Psoas muscle (tissue), 8 donors: Measurements from ENCODE around the gene KCNG2. TPM values are rescaled to one million over a fixed set of nuclear protein-coding genes. Genes with fewer than 3 reads are reported as not detected.

Source experiments
- ATAC-seq, 4 donors: fragments of 200-7000 bp; cut with Tn5 transposase; one replicate each; pipeline ENCODE4 v1.9.1; 2020; ENCODE audit warnings: moderate library complexity in 3 of 4, mild to moderate bottlenecking in 2 of 4
- DNase-seq, 2 donors: peaks; one replicate each; pipeline ENCODE4 v3.0.0-alpha.2; 2020
- H3K27ac ChIP-seq: fragments of 200-600 bp; one replicate; pipeline ENCODE4 v1.8.0; 2022
- H3K27me3 ChIP-seq, 3 donors: fragments of 200-600 bp in 1 of 3; one replicate each; pipeline versions ENCODE4 v1.6.1 to v1.8.0; 2013 to 2022; ENCODE audit warnings: low read length in 2 of 3, mild to moderate bottlenecking in 2 of 3, moderate library complexity in 1 of 3; ENCODE audit not compliant: insufficient read depth in 3 of 3
- H3K36me3 ChIP-seq, 2 donors: fragments of 200-600 bp in 1 of 2; one replicate each; pipeline versions ENCODE4 v1.6.1 to v1.8.0; 2013 to 2022; ENCODE audit warnings: low read depth in 1 of 2, mild to moderate bottlenecking in 1 of 2, moderate library complexity in 1 of 2; ENCODE audit not compliant: insufficient read depth in 1 of 2
- H3K4me1 ChIP-seq: fragments of 200-600 bp; one replicate; pipeline ENCODE4 v1.8.0; 2022
- H3K4me3 ChIP-seq: fragments of 200-600 bp; one replicate; pipeline ENCODE4 v1.8.0; 2022; ENCODE audit warnings: mild to moderate bottlenecking
- H3K9me3 ChIP-seq: fragments of 200-600 bp; one replicate; pipeline ENCODE4 v1.8.0; 2022
- WGBS, 3 donors: extraction: QIAGEN DNeasy Blood & Tissue Kit; methylation state at CpG; one replicate each; pipeline versions ENCODE4 v1.1.6 to v1.1.7; 2013; 5-methylcytosine and 5-hydroxymethylcytosine counted together
- intact Hi-C, 2 donors: fragments of 100-400 bp; cut with DNase I; formaldehyde crosslinking; loops; one replicate each; pipeline versions ENCODE4 v1.11.0 to v1.14.2; 2022
- polyA plus RNA-seq, 3 donors: library from polyadenylated mRNA; stranded (reverse); fragments of 200-250 nt; gene quantifications; one replicate each; pipeline ENCODE4 v1.2.3, GENCODE V29; 2013
- total RNA-seq, 4 donors: library from RNA; stranded (reverse); fragmentation: NEBNext Ultra II Directional in 2 of 4; extraction: Animal tissue kit (Norgen Biotek cat#: 25700) in 2 of 4; gene quantifications; one replicate each; pipeline versions ENCODE4 v1.2.1 to v1.2.4, GENCODE V29; 2021 to 2023
- TF ChIP-seq, protein P1 (sequence below): fragments of 200-600 bp; IDR thresholded peaks from one replicate; pipeline ENCODE4 v1.8.0; 2022; ENCODE audit warnings: antibody characterized with exemption
- donor health status: healthy with polysubstance abuse.
- donor health status: DM: no; HTN: no; CAD: no; lungs with moderate emphysema.
- donor health status: Bipolar disorder and iron deficiency.
- donor health status: healthy.
- donor health status: DM: yes; HTN: yes; CAD: no.
- donor health status: DM: no; HTN: no; CAD: no.
- donor health status: DM: no; HTN: no; CAD: no.
- donor health status: DM: yes; HTN: yes; CAD: no.

KCNG2 gene
- total and polyA plus RNA-seq, 7 donors = 0.04 to 0.54 (median 0.27) TPM; not detected in 2

DNA sequence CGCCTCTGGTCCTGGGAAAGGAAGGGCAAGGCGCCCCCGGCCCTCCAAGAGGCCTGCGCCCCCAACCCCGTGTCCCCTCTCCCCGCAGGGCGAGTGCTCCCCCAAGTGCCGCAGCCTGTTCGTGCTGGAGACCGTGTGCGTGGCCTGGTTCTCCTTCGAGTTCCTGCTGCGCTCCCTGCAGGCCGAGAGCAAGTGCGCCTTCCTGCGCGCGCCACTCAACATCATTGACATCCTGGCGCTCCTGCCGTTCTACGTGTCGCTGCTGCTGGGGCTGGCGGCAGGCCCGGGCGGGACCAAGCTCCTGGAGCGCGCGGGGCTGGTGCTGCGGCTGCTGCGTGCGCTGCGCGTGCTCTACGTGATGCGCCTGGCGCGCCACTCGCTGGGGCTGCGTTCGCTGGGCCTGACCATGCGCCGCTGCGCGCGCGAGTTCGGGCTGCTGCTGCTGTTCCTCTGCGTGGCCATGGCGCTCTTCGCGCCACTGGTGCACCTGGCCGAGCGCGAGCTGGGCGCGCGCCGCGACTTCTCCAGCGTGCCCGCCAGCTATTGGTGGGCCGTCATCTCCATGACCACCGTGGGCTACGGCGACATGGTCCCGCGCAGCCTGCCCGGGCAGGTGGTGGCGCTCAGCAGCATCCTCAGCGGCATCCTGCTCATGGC is 101.3 kb downstream of the KCNG2 start:
- peak in 1 of 2 donors; percentile 47 for DNase-seq
- Histone ChIP-seq H3K4me3 (no peak overlapping the region), H3K9me3 (peaks cover 28% of the 10 kb centered on the region), H3K36me3 (peaks cover 0 to 17% of the 10 kb centered on the region in 2 donors), H3K27me3 (no peaks in the 10 kb centered on the region), H3K4me1 (no peaks in the 10 kb centered on the region), H3K27ac (no peak overlapping the region)
- ATAC-seq = peak; percentile 4 to 15 (median 12)
- intact Hi-C loops = no loop called here
- WGBS, 3 donors = 70 to 85% (median 71%) methylated on average over 62 to 70 of the region's 70 CpGs
- TF ChIP-seq, protein P1, sequence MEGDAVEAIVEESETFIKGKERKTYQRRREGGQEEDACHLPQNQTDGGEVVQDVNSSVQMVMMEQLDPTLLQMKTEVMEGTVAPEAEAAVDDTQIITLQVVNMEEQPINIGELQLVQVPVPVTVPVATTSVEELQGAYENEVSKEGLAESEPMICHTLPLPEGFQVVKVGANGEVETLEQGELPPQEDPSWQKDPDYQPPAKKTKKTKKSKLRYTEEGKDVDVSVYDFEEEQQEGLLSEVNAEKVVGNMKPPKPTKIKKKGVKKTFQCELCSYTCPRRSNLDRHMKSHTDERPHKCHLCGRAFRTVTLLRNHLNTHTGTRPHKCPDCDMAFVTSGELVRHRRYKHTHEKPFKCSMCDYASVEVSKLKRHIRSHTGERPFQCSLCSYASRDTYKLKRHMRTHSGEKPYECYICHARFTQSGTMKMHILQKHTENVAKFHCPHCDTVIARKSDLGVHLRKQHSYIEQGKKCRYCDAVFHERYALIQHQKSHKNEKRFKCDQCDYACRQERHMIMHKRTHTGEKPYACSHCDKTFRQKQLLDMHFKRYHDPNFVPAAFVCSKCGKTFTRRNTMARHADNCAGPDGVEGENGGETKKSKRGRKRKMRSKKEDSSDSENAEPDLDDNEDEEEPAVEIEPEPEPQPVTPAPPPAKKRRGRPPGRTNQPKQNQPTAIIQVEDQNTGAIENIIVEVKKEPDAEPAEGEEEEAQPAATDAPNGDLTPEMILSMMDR = no peak

DNA sequence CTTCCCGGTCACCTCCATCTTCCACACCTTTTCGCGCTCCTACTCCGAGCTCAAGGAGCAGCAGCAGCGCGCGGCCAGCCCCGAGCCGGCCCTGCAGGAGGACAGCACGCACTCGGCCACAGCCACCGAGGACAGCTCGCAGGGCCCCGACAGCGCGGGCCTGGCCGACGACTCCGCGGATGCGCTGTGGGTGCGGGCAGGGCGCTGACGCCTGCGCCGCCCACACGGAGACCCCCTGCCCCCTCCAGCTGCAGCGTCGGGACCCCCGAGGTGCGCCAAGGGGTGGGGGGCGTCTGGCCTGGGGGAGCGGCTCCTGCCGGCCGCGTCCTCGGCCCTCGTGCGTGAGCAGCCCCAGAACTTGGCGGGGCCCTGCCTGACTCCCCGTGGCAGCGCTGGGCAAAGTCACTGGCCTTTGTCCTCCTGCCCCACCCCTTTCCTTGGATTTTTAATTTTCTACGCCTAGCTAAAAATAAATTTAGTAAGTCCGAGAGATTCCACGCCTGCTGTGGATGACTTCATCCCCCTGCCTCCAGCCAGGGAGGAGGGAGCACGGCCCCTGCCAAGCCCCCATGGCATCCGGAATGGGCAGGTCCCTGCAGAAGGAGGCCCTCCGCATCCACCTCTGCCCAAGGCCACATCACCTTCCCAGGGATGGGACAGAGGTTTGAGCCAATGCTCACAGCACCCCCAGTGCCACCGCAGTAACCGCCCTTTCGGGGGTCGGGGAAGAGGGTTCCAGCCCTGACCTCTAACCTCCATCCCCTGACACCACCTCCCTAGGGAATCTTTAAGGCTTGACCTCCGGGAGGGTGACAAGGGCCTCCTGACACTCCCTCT is 102.1 kb downstream of the KCNG2 start:
- Histone ChIP-seq H3K36me3 (peaks cover 0 to 17% of the 10 kb centered on the region in 2 donors), H3K9me3 (peaks cover 26% of the 10 kb centered on the region), H3K27ac (no peak overlapping the region), H3K4me3 (no peak overlapping the region), H3K4me1 (no peaks in the 10 kb centered on the region), H3K27me3 (no peaks in the 10 kb centered on the region)
- TF ChIP-seq, protein P1 = no peak
- DNase-seq (peak in 1 of 2 donors; percentile 49), ATAC-seq (peak; percentile 16 to 26 (median 22))
- intact Hi-C loops = no loop called here
- 59 to 76% (median 71%) methylated on average over 40 to 53 of the region's 53 CpGs for WGBS, 3 donors

DNA sequence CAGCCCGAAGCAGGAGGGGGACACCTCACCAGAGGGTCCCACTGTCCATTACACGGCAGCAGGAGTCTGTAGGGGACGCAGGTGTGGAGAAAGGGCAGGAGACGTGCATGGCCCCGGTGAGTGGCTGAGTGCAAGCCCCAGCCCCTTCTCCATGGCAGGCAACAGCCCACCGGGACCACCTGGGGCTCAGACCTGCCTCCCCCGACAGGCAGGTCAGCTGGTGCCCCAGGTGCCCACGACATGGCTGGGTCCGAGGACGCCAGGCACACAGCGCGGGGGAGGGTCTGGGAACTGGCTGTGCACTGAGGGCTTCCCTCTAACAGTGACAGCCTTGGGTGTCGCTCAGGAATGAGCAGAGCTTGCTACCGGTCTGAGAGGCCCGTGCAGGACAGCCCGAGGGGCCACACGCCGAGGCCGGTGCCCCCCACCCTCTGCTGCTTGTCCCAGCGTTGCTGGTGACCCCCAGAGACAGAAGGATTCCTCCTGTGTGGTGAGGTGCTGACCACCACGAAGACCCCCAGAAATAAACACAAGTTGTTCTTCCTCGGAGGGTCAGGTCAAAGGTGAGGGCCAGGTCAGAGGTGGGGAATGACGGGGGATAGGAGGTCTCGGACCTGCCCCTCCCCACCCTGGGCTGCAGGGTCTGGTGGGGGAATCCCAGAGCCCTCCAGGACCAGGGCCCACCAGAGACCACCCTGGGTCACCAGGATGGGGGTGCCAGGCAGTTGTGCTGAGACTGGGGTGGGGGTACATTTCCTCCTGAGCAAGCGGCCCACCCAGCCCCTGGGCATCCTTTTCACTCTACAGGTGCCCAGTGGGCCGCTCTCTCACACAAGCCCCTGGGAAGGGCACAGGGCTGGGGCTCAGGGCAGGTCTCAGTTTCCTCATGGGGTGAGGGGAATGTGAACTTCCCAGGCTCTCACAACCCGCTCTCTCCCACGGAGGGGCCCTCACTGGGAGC is 103.2 kb downstream of the KCNG2 start:
- Histone ChIP-seq H3K27ac (no peak overlapping the region), H3K4me1 (no peaks in the 10 kb centered on the region), H3K9me3 (peaks cover 15% of the 10 kb centered on the region), H3K4me3 (no peak overlapping the region), H3K27me3 (no peaks in the 10 kb centered on the region), H3K36me3 (peaks cover 0 to 17% of the 10 kb centered on the region in 2 donors)
- intact Hi-C loops = no loop called here
- ATAC-seq = peak in 2 of 4 donors; percentile 9 to 15
- DNase-seq = peak in 1 of 2 donors; percentile 50
- WGBS, 3 donors = 90 to 95% (median 93%) methylated on average over 27 to 28 of the region's 28 CpGs
- TF ChIP-seq, protein P1 = no peak

DNA sequence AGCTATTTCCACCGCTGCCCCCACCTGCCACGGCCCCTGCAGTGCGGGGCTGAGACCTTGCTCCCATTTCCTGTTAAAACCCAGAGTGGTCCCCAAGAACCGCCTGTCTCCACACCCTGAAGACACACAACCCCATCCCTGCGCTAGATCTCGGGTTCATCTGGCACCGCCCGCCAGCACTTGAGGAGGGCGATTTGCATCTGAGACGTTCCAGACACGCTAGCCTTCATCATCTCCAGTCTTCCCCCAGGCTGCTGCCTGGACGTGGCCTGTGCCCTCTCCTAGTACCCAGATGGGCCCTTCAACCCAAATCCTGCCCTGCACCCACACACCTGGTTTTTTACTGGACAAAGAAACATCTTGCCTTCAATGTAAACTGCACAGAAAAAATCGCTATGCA is 103.9 kb downstream of the KCNG2 start:
- H3K4me3 ChIP-seq = no peak overlapping the region
- H3K9me3 ChIP-seq = peaks cover 7% of the 10 kb centered on the region
- no peak overlapping the region for H3K27ac ChIP-seq
- TF ChIP-seq, protein P1 = no peak
- 94 to 97% (median 96%) methylated on average over 13 of the region's 13 CpGs for WGBS, 3 donors
- peaks cover 0 to 20% of the 10 kb centered on the region in 2 donors for H3K36me3 ChIP-seq
- H3K4me1 ChIP-seq = no peaks in the 10 kb centered on the region
- ATAC-seq = no peak
- intact Hi-C loops = no loop called here
- H3K27me3 ChIP-seq = no peaks in the 10 kb centered on the region
- DNase-seq = no peak
